Measurements from ENCODE around the gene MYOCD. TPM values are rescaled to one million over a fixed set of nuclear protein-coding genes. Genes with fewer than 3 reads are reported as not detected.

MYOCD gene
- polyA plus RNA-seq, 6 donors from 2014 or later, result not detected

GRCh38 chr17:12656354-12656753 is 9.3 kb upstream of the MYOCD start:
- peaks cover 0 to 5% (median 0%) of the 10 kb centered on the region in 7 donors for H3K9me3 Mint-ChIP-seq
- H3K36me3 Mint-ChIP-seq, result no peaks in the 10 kb centered on the region
- DNase-seq (no peak), ATAC-seq (ENCODE audit: low read depth in 2 of 2) (no peak)
- no peaks in the 10 kb centered on the region for H3K4me1 Mint-ChIP-seq
- peak overlapping the region in 1 of 6 donors; percentile 18 for H3K27ac Mint-ChIP-seq
- H3K27me3 Mint-ChIP-seq, result peaks cover 2 to 5% (median 4%) of the 10 kb centered on the region in 3 donors
- no peak overlapping the region for H3K4me3 Mint-ChIP-seq

GRCh38 chr17:12659500-12659899 is 6.2 kb upstream of the MYOCD start:
- Mint-ChIP-seq H3K27me3 (peaks cover 29 to 31% (median 30%) of the 10 kb centered on the region in 3 donors), H3K27ac (no peak overlapping the region), H3K4me3 (no peak overlapping the region), H3K4me1 (no peaks in the 10 kb centered on the region), H3K36me3 (no peaks in the 10 kb centered on the region), H3K9me3 (peaks cover 0 to 5% (median 0%) of the 10 kb centered on the region in 7 donors)
- ATAC-seq (ENCODE audit: low read depth in 2 of 2), result no peak
- DNase-seq, result no peak

- no peaks in the 10 kb centered on the region for H3K36me3 Mint-ChIP-seq
- H3K27me3 Mint-ChIP-seq, result peaks cover 63 to 71% (median 64%) of the 10 kb centered on the region in 3 donors
- DNase-seq, result no peak
- H3K27ac Mint-ChIP-seq, result no peak overlapping the region
- ATAC-seq (ENCODE audit: low read depth in 2 of 2), result no peak
- H3K9me3 Mint-ChIP-seq, result peaks cover 0 to 9% (median 2%) of the 10 kb centered on the region in 7 donors
- H3K4me3 Mint-ChIP-seq, result no peak overlapping the region
- peaks cover 0 to 5% (median 0%) of the 10 kb centered on the region in 3 donors for H3K4me1 Mint-ChIP-seq
Observed at GRCh38 chr17:12664252-12664651, 1.4 kb upstream of the MYOCD start.

- DNase-seq (no peak), ATAC-seq (ENCODE audit: low read depth in 2 of 2) (no peak)
- H3K4me3 Mint-ChIP-seq, result no peak overlapping the region
- H3K27ac Mint-ChIP-seq, result no peak overlapping the region
- peaks cover 0 to 5% (median 0%) of the 10 kb centered on the region in 3 donors for H3K4me1 Mint-ChIP-seq
- H3K27me3 Mint-ChIP-seq, result peaks cover 65 to 78% (median 65%) of the 10 kb centered on the region in 3 donors
- H3K36me3 Mint-ChIP-seq, result no peaks in the 10 kb centered on the region
- peaks cover 0 to 9% (median 2%) of the 10 kb centered on the region in 7 donors for H3K9me3 Mint-ChIP-seq
Observed at GRCh38 chr17:12664894-12665262, 812 bp upstream of the MYOCD start.

- peaks cover 63 to 84% (median 65%) of the 10 kb centered on the region in 3 donors for H3K27me3 Mint-ChIP-seq
- ATAC-seq (ENCODE audit: low read depth in 2 of 2) (no peak), DNase-seq (no peak)
- no peaks in the 10 kb centered on the region for H3K36me3 Mint-ChIP-seq
- no peak overlapping the region for H3K4me3 Mint-ChIP-seq
- no peak overlapping the region for H3K27ac Mint-ChIP-seq
- peaks cover 0 to 5% (median 0%) of the 10 kb centered on the region in 3 donors for H3K4me1 Mint-ChIP-seq
- H3K9me3 Mint-ChIP-seq, result peaks cover 0 to 9% (median 2%) of the 10 kb centered on the region in 7 donors
Observed at GRCh38 chr17:12666718-12667117, 1.0 kb downstream of the MYOCD start.

- peaks cover 0 to 11% (median 2%) of the 10 kb centered on the region in 7 donors for H3K9me3 Mint-ChIP-seq
- H3K4me1 Mint-ChIP-seq, result peaks cover 0 to 5% (median 0%) of the 10 kb centered on the region in 3 donors
- H3K36me3 Mint-ChIP-seq, result no peaks in the 10 kb centered on the region
- no peak for ATAC-seq (ENCODE audit: low read depth in 2 of 2)
- H3K4me3 Mint-ChIP-seq, result no peak overlapping the region
- peak overlapping the region in 1 of 6 donors; percentile 42 for H3K27ac Mint-ChIP-seq
- H3K27me3 Mint-ChIP-seq, result peaks cover 58 to 77% (median 61%) of the 10 kb centered on the region in 3 donors
- no peak for DNase-seq
Observed at GRCh38 chr17:12667299-12667958, 1.7 kb downstream of the MYOCD start.

- H3K4me1 Mint-ChIP-seq, result no peaks in the 10 kb centered on the region
- no peak overlapping the region for H3K4me3 Mint-ChIP-seq
- no peak for DNase-seq
- H3K9me3 Mint-ChIP-seq, result peaks cover 0 to 7% (median 0%) of the 10 kb centered on the region in 7 donors
- no peak overlapping the region for H3K27ac Mint-ChIP-seq
- ATAC-seq (ENCODE audit: low read depth in 2 of 2), result no peak
- H3K27me3 Mint-ChIP-seq, result peaks cover 26 to 38% (median 30%) of the 10 kb centered on the region in 3 donors
- H3K36me3 Mint-ChIP-seq, result no peaks in the 10 kb centered on the region
Observed at GRCh38 chr17:12671906-12672305, 6.2 kb downstream of the MYOCD start.

- H3K36me3 Mint-ChIP-seq, result no peaks in the 10 kb centered on the region
- H3K4me3 Mint-ChIP-seq, result no peak overlapping the region
- ATAC-seq (ENCODE audit: low read depth in 2 of 2) (no peak), DNase-seq (no peak)
- H3K4me1 Mint-ChIP-seq, result no peaks in the 10 kb centered on the region
- H3K9me3 Mint-ChIP-seq, result peaks cover 0 to 7% (median 0%) of the 10 kb centered on the region in 7 donors
- no peak overlapping the region for H3K27ac Mint-ChIP-seq
- peaks cover 21 to 28% (median 23%) of the 10 kb centered on the region in 3 donors for H3K27me3 Mint-ChIP-seq
Observed at GRCh38 chr17:12672947-12673346, 7.3 kb downstream of the MYOCD start.

GRCh38 chr17:12673788-12674187 is 8.1 kb downstream of the MYOCD start:
- H3K27ac Mint-ChIP-seq, result no peak overlapping the region
- no peaks in the 10 kb centered on the region for H3K36me3 Mint-ChIP-seq
- H3K4me3 Mint-ChIP-seq, result no peak overlapping the region
- peaks cover 0 to 4% (median 0%) of the 10 kb centered on the region in 7 donors for H3K9me3 Mint-ChIP-seq
- H3K27me3 Mint-ChIP-seq, result peaks cover 14 to 23% (median 18%) of the 10 kb centered on the region in 3 donors
- ATAC-seq (ENCODE audit: low read depth in 2 of 2), result no peak
- no peaks in the 10 kb centered on the region for H3K4me1 Mint-ChIP-seq
- no peak for DNase-seq

GRCh38 chr17:12680407-12680897 is 14.8 kb downstream of the MYOCD start:
- DNase-seq (no peak), ATAC-seq (ENCODE audit: low read depth in 2 of 2) (no peak)
- Mint-ChIP-seq H3K27me3 (no peaks in the 10 kb centered on the region), H3K4me3 (no peak overlapping the region), H3K4me1 (no peaks in the 10 kb centered on the region), H3K9me3 (peaks cover 0 to 4% (median 1%) of the 10 kb centered on the region in 7 donors), H3K27ac (peak overlapping the region in 1 of 6 donors; percentile 11), H3K36me3 (no peaks in the 10 kb centered on the region)

- peaks cover 0 to 4% (median 1%) of the 10 kb centered on the region in 7 donors for H3K9me3 Mint-ChIP-seq
- DNase-seq (no peak), ATAC-seq (ENCODE audit: low read depth in 2 of 2) (no peak)
- no peak overlapping the region for H3K4me3 Mint-ChIP-seq
- H3K36me3 Mint-ChIP-seq, result no peaks in the 10 kb centered on the region
- no peaks in the 10 kb centered on the region for H3K27me3 Mint-ChIP-seq
- no peak overlapping the region for H3K27ac Mint-ChIP-seq
- no peaks in the 10 kb centered on the region for H3K4me1 Mint-ChIP-seq
Observed at GRCh38 chr17:12680993-12681392, 15.3 kb downstream of the MYOCD start.

- H3K9me3 Mint-ChIP-seq, result peaks cover 0 to 4% (median under 1%) of the 10 kb centered on the region in 7 donors
- no peak overlapping the region for H3K27ac Mint-ChIP-seq
- H3K27me3 Mint-ChIP-seq, result no peaks in the 10 kb centered on the region
- no peaks in the 10 kb centered on the region for H3K4me1 Mint-ChIP-seq
- DNase-seq (no peak), ATAC-seq (ENCODE audit: low read depth in 2 of 2) (no peak)
- H3K4me3 Mint-ChIP-seq, result no peak overlapping the region
- H3K36me3 Mint-ChIP-seq, result no peaks in the 10 kb centered on the region
Observed at GRCh38 chr17:12683299-12683698, 17.6 kb downstream of the MYOCD start.

GRCh38 chr17:12686486-12686885 is 20.8 kb downstream of the MYOCD start:
- DNase-seq (no peak), ATAC-seq (ENCODE audit: low read depth in 2 of 2) (no peak)
- H3K9me3 Mint-ChIP-seq, result peaks cover 0 to 9% (median 2%) of the 10 kb centered on the region in 7 donors
- no peak overlapping the region for H3K27ac Mint-ChIP-seq
- H3K4me3 Mint-ChIP-seq, result no peak overlapping the region
- no peaks in the 10 kb centered on the region for H3K36me3 Mint-ChIP-seq
- no peaks in the 10 kb centered on the region for H3K27me3 Mint-ChIP-seq
- no peaks in the 10 kb centered on the region for H3K4me1 Mint-ChIP-seq

GRCh38 chr17:12688382-12688781 is 22.7 kb downstream of the MYOCD start:
- ATAC-seq (ENCODE audit: low read depth in 2 of 2) (no peak), DNase-seq (no peak)
- no peaks in the 10 kb centered on the region for H3K36me3 Mint-ChIP-seq
- H3K27me3 Mint-ChIP-seq, result no peaks in the 10 kb centered on the region
- peaks cover 0 to 9% (median 2%) of the 10 kb centered on the region in 7 donors for H3K9me3 Mint-ChIP-seq
- H3K27ac Mint-ChIP-seq, result peak overlapping the region in 1 of 6 donors; percentile 88
- H3K4me3 Mint-ChIP-seq, result no peak overlapping the region
- H3K4me1 Mint-ChIP-seq, result no peaks in the 10 kb centered on the region
